Activated CD8-positive, alpha-beta memory T cell treated with anti-CD3 and anti-CD28 coated beads, Interleukin-2, amount 50 U/mL, for 4 hours (primary cell): ENCODE results near the gene DPY30.
"Not testable (repeated sequence)": the region's sequence is repeated elsewhere in the genome, so short reads cannot be mapped to it uniquely, and the experiment has no call there.

Experiments
- DNase-seq: peaks from one replicate; pipeline ENCODE4 v3.0.0-alpha.2; 2020

DPY30 gene

GRCh38 chr2:32039447-32040219 lies at the start of gene DPY30:
DPY30 (minus strand) TSS chr2:32039805; CDS start chr2:32039456, 349 bp downstream.
- DNase-seq = peak; percentile 89

DNA sequence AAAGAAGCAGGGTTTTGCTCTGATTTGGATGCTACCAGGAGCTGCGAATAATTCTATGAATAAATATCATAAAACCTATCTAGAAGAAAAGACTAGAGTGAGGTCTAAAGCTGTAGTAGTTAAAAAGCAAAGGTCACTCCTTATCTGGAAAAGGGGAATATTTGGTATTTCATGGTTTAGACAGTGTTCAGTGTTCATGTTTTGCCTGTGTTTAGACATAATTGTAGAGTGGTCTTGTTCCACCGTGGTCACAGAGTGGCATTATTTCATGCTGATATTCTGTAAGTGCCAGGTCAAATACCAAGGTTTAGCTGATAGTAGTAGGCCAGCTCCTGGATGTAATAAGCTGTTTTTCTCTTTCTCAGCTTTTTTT lies 34.5 kb upstream of the DPY30 start:
- no peak for DNase-seq

GRCh38 chr2:32067549-32067948 lies 27.9 kb upstream of the DPY30 start:
- no peak for DNase-seq

- DNase-seq = no peak
Measured at GRCh38 chr2:32064713-32065112, 25.1 kb upstream of the DPY30 start.

DNA sequence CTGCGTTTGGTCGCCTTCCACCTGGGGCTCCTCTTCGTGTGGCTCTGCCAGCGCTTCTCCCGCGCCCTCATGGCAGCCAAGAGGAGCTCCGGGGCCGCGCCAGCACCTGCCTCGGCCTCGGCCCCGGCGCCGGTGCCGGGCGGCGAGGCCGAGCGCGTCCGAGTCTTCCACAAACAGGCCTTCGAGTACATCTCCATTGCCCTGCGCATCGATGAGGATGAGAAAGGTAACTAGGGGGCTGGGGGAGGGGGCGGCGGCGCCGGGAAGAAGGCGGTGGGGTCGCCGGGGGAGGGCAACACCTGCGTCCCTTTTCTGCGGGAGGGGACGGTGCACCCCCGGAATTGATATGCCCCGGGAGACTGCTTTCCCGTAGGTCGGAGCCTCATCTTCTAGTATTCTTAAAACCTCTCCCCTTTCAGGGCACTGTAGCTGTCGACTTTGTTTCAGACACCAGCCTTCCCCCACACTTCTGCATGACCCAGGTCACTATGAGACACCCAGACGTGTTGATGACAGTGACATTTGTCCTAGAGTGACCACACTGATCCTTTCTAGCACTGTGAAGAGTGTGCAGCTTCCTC lies 24.5 kb upstream of the DPY30 start:
- no peak for DNase-seq

DNA sequence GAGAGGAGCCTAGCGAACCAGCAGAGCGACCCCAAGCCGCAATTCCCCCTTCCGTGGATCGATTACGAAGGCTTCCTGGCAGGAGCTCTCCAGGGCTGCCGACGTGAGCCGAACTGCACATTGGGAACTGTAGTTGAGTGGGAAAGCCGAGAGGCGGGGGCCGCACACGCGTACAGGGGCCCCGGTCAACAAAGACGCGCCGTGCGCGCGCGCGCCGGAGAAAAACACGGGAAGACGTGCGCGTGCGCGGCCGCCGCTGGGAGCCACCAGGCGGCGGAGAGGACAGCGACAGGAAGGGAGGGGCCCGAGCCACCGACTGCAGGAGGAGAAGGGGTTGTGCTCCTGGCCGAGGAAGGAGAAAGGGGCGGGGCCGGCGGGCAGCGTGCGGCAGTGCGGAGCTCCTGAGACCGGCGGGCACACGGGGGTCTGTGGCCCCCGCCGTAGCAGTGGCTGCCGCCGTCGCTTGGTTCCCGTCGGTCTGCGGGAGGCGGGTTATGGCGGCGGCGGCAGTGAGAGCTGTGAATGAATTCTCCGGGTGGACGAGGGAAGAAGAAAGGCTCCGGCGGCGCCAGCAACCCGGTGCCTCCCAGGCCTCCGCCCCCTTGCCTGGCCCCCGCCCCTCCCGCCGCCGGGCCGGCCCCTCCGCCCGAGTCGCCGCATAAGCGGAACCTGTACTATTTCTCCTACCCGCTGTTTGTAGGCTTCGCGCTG lies 23.9 kb upstream of the DPY30 start, which contains the start of gene SPAST:
TSS of gene SPAST (plus strand) at position 247 of the 711 bp plus-strand sequence. CDS start at position 523, 276 bp downstream.
- peak; percentile 97 for DNase-seq

GRCh38 chr2:32061973-32062861 lies 22.6 kb upstream of the DPY30 start:
- no peak for DNase-seq

GRCh38 chr2:32061430-32061829 lies 21.8 kb upstream of the DPY30 start:
- no peak for DNase-seq

DNA sequence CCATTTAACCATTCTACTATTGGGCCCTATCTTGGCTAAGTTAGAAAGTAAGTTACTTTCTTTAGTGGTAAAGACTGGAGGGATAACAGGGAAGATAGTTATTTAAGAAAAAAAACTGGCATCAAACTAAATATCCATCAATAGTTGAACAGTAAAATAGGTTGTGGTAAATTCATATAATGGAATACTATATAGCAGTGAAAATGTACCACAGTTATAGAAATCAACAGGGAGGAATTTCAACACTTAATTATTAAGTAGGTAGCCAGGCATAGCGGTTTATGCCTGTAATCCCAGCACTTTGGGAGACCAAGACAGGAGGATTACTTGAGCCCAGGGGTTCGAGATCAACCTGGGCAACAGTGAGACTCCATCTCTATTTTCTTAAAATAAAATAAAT lies 20.7 kb upstream of the DPY30 start:
- DNase-seq = no peak

DNA sequence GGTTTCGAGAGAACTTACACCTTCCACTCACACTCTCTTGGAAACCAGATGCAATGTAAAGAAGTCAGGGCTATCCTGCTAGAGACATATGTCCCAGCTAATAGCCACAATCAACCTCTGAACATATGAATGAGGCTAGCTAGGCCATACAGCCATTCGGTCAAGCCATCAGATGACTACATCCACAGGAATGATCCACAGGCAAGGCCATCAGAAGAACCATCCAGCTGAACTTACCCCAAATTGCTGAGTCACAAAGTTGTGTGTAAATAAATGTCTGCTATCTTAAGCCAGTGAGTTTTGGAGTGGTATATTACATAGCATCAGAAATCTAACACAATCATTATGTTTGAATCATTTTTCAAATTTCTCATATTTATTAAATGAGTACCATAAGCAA lies 18.5 kb upstream of the DPY30 start:
- DNase-seq = no peak

- not testable (repeated sequence) for DNase-seq
Measured at GRCh38 chr2:32054583-32054982, 15.0 kb upstream of the DPY30 start.

- no peak for DNase-seq
Measured at GRCh38 chr2:32051836-32052439, 12.3 kb upstream of the DPY30 start.

GRCh38 chr2:32043561-32043960 lies 4.0 kb upstream of the DPY30 start:
- DNase-seq = no peak

GRCh38 chr2:32034198-32034887 lies 5.3 kb downstream of the DPY30 start:
- not testable (repeated sequence) for DNase-seq

GRCh38 chr2:32018789-32019482 lies 20.7 kb downstream of the DPY30 start:
- DNase-seq = not testable (repeated sequence)

DNA sequence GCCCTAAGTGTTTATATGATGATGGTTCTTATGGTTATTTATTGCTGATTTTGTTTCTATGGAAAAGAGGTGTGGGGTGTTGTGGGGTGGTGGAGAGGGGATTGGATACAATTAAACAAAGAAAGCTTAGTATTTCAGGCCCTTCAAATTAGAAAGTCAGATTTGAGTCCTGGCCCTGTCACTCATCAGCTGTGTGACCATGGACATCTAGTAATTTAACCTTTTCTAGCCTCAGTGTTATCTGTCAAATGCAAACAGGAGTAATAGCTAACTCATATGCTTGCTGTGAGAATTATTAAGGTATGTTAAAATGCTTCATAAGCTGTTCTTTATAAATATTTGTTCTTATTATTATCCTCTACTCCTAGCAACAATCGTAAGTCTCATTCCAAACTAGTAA lies 26.7 kb downstream of the DPY30 start:
- no peak for DNase-seq

- DNase-seq = no peak
Measured at GRCh38 chr2:32011485-32011960, 28.1 kb downstream of the DPY30 start.

GRCh38 chr2:32010670-32011484 lies 28.7 kb downstream of the DPY30 start, which contains the start of gene MEMO1:
MEMO1 (minus strand) TSS chr2:32011008; CDS start chr2:32010247, 761 bp downstream.
- DNase-seq = peak; percentile 87

DNA sequence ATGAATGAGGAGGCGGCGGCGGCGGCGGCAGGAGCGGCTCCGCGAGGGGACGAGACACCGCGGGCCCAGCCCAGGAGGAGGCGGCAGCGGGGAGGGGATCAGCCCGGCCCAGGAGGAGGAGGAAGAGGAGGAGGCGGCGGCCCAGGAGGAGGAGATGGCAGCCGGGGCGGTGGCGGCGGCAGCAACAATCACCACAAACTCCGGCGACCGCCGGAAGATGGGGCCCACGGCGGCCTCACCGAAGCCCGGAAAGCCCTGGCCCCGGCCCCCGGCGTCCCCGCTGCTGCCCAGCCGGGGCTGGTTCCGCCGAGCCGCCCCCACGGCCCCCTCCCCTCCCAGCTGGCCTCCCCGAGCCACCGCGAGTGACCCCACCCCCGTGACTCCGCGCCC lies 29.3 kb downstream of the DPY30 start:
- peak; percentile 62 for DNase-seq
